SK-N-SH (cell line): ENCODE results near the gene TLR4. TPM values are rescaled to one million over a fixed set of nuclear protein-coding genes. Genes with fewer than 3 reads are reported as not detected.

Experiments
- CTCF ChIA-PET: fragments of 300-600, 350-600 bp; formaldehyde crosslinking; extraction: SDS; loops from one replicate; lab custom pipeline; 2021; lab: Yijun Ruan, JAX
- POLR2A ChIA-PET: fragments of 350-600 bp; sonication (Branson Sonifier 250); formaldehyde crosslinking; extraction: SDS; loops from one replicate; lab custom pipeline; 2020; ENCODE audit warnings: antibody characterized with exemption, inconsistent platforms; lab: Yijun Ruan, JAX
- DNase-seq: peaks from one replicate; pipeline ENCODE4 v3.0.0; 2012
- H2AFZ ChIP-seq: fragments of 200-600 bp; sonication (generic); 2 replicates; pipeline ENCODE4 v1.8.1; 2016; ENCODE audit warnings: antibody characterized with exemption, mild to moderate bottlenecking, low read depth
- H3F3A ChIP-seq: fragments of 200-600 bp; sonication (generic); replicated peaks from 2 replicates; pipeline ENCODE3; 2016; ENCODE audit warnings: antibody characterized with exemption, mild to moderate bottlenecking; ENCODE audit not compliant: insufficient read depth
- H3K27ac ChIP-seq, 2 experiments: fragments of 200-500 bp in 1 of 2; fragments of 200-600 bp in 1 of 2; sonication (Bioruptor generic) in 1 of 2; sonication (generic), shearing (Covaris generic) in 1 of 2; 2 replicates each; pipeline versions ENCODE4 v1.5.1 to v1.6.1; 2014 to 2016; ENCODE audit warnings: low read depth in 2 of 2, inconsistent platforms in 1 of 2, low read length in 1 of 2, mild to moderate bottlenecking in 1 of 2, mixed read lengths in 1 of 2
- H3K27me3 ChIP-seq: fragments of 200-600 bp; sonication (generic), shearing (Covaris generic); 2 replicates; pipeline ENCODE4 v1.6.1; 2016; ENCODE audit warnings: mixed run types; ENCODE audit not compliant: insufficient read depth
- H3K36me3 ChIP-seq, 2 experiments: fragments of 200-500 bp in 1 of 2; fragments of 200-600 bp in 1 of 2; sonication (Bioruptor generic) in 1 of 2; sonication (generic) in 1 of 2; replicated peaks in 1 of 2; 2 replicates each; pipeline versions ENCODE3 to v1.5.1; 2014 to 2016; ENCODE audit warnings: low read length in 1 of 2, mild to moderate bottlenecking in 1 of 2; ENCODE audit not compliant: insufficient read depth in 2 of 2, control insufficient read depth in 1 of 2
- H3K4me1 ChIP-seq, 2 experiments: fragments of 200-500 bp in 1 of 2; fragments of 200-600 bp in 1 of 2; sonication (Bioruptor generic) in 1 of 2; sonication (generic), shearing (Covaris generic) in 1 of 2; 2 replicates each; pipeline versions ENCODE4 v1.5.1 to v1.6.1; 2014 to 2016; ENCODE audit warnings: low read depth in 1 of 2, low read length in 1 of 2, mixed run types in 1 of 2; ENCODE audit not compliant: insufficient read depth in 2 of 2, control insufficient read depth in 1 of 2
- H3K4me2 ChIP-seq: fragments of 200-600 bp; sonication (generic), shearing (Covaris generic); 2 replicates; pipeline ENCODE4 v1.6.1; 2017; ENCODE audit warnings: mixed run types
- H3K4me3 ChIP-seq, 2 experiments: fragments of 200-500 bp in 1 of 2; fragments of 200-600 bp in 1 of 2; sonication (Bioruptor generic) in 1 of 2; sonication (generic), shearing (Covaris generic) in 1 of 2; 2 replicates each; pipeline versions ENCODE4 v1.5.1 to v1.8.1; 2014 to 2016; ENCODE audit warnings: low read depth in 2 of 2, inconsistent platforms in 1 of 2, low read length in 1 of 2, mild to moderate bottlenecking in 1 of 2, mixed read lengths in 1 of 2, moderate library complexity in 1 of 2
- H3K79me2 ChIP-seq: fragments of 200-600 bp; sonication (generic); 2 replicates; pipeline ENCODE4 v1.8.1; 2017; ENCODE audit warnings: mild to moderate bottlenecking; ENCODE audit not compliant: insufficient read depth
- H3K9ac ChIP-seq: fragments of 200-600 bp; sonication (generic); 2 replicates; pipeline ENCODE4 v1.6.1; 2017; ENCODE audit warnings: mixed run types
- H3K9me2 ChIP-seq: fragments of 200-600 bp; sonication (generic); 2 replicates; pipeline ENCODE4 v1.6.1; 2017; ENCODE audit warnings: mixed run types
- H3K9me3 ChIP-seq: fragments of 200-600 bp; sonication (generic); 2 replicates; pipeline ENCODE4 v1.6.1; 2017; ENCODE audit warnings: mixed run types, mild to moderate bottlenecking, moderate library complexity
- H4K20me1 ChIP-seq: fragments of 200-600 bp; sonication (generic); 2 replicates; pipeline ENCODE4 v1.6.1; 2017; ENCODE audit warnings: mild to moderate bottlenecking, mixed run types; ENCODE audit not compliant: insufficient read depth
- CTCF ChIP-seq: fragments of 200-600 bp; sonication (generic); IDR thresholded peaks from 2 replicates; pipeline ENCODE4 v1.6.1; 2017; ENCODE audit warnings: antibody characterized with exemption, mild to moderate bottlenecking, moderate library complexity
- ELF1 ChIP-seq: IDR thresholded peaks from 2 replicates; pipeline ENCODE4 v1.4.0; 2012
- FOXJ3 ChIP-seq: sonication (generic); formaldehyde crosslinking; IDR thresholded peaks from 2 replicates; pipeline ENCODE4 v1.5.1; 2020; ENCODE audit warnings: mild to moderate bottlenecking, missing genetic modification reagents
- FOXM1 ChIP-seq: IDR thresholded peaks from 2 replicates; pipeline ENCODE4 v1.4.0; 2012; ENCODE audit warnings: low read depth, mild to moderate bottlenecking
- GABPA ChIP-seq: IDR thresholded peaks from 2 replicates; pipeline ENCODE4 v1.4.0; 2012; ENCODE audit warnings: low read depth, mild to moderate bottlenecking
- IRF3 ChIP-seq: fragments of 150-350 bp; IDR thresholded peaks from 2 replicates; pipeline ENCODE4 v1.6.1; 2016; ENCODE audit warnings: mild to moderate bottlenecking, low read depth, low read length
- MEF2A ChIP-seq: IDR thresholded peaks from 2 replicates; pipeline ENCODE4 v1.4.0; 2012; ENCODE audit warnings: low read depth, borderline replicate concordance
- POLR2AphosphoS5 ChIP-seq: IDR thresholded peaks from 2 replicates; pipeline ENCODE4 v1.6.1; 2012; ENCODE audit warnings: low read depth, low read length
- RAD21 ChIP-seq: IDR thresholded peaks from 2 replicates; pipeline ENCODE4 v1.6.1; 2012; ENCODE audit warnings: mild to moderate bottlenecking, low read length
- RFX5 ChIP-seq: IDR thresholded peaks from 2 replicates; pipeline ENCODE4 v1.6.1; 2012; ENCODE audit warnings: mild to moderate bottlenecking, improper control_type of control experiment, low read length
- RXRA ChIP-seq: IDR thresholded peaks from 2 replicates; pipeline ENCODE4 v1.4.0; 2012; ENCODE audit warnings: low read depth, mild to moderate bottlenecking, borderline replicate concordance
- SIN3A ChIP-seq: IDR thresholded peaks from 2 replicates; pipeline ENCODE4 v1.6.1; 2012; ENCODE audit warnings: low read depth, mild to moderate bottlenecking, low read length, moderate library complexity, borderline replicate concordance
- TCF12 ChIP-seq: IDR thresholded peaks from 2 replicates; pipeline ENCODE4 v1.4.0; 2012
- TEAD4 ChIP-seq: IDR thresholded peaks from 2 replicates; pipeline ENCODE4 v1.4.0; 2012; ENCODE audit warnings: mild to moderate bottlenecking, borderline replicate concordance; ENCODE audit not compliant: insufficient read depth
- USF1 ChIP-seq: IDR thresholded peaks from 2 replicates; pipeline ENCODE4 v1.4.0; 2012; ENCODE audit warnings: low read depth, borderline replicate concordance
- ZBTB33 ChIP-seq: IDR thresholded peaks from 2 replicates; pipeline ENCODE4 v1.4.0; 2012; ENCODE audit warnings: low read depth, borderline replicate concordance
- WGBS: methylation state at CpG from one replicate; pipeline ENCODE4 v1.1.6; 2017; ENCODE audit warnings: low lambda C conversion rate; 5-methylcytosine and 5-hydroxymethylcytosine counted together
- polyA plus RNA-seq, 3 experiments: library from polyadenylated mRNA; depleted of rRNA; stranded (reverse); fragments of >200 nt; gene quantifications; 2 replicates each; pipeline ENCODE4 v1.2.3, GENCODE V29; 2012

The TLR4 gene
- polyA plus RNA-seq, 1 of the 3 experiments (the other 2 are of a cell fraction), result 0.85 TPM

GRCh38 chr9:117722108-117722761, 18.0 kb downstream of the TLR4 start:
- TF ChIP-seq ZBTB33, result no peak
- TF ChIP-seq SIN3A, result no peak
- no peak for TF ChIP-seq FOXJ3
- TF ChIP-seq IRF3, result no peak
- no peak for TF ChIP-seq RAD21
- TF ChIP-seq MEF2A, result no peak
- TF ChIP-seq FOXM1, result no peak
- TF ChIP-seq RFX5, result no peak
- no peak for TF ChIP-seq USF1
- Histone ChIP-seq H3K27ac (no peak overlapping the region), H3K4me3 (no peak overlapping the region), H3K79me2 (no peaks in the 10 kb centered on the region), H3K9ac (no peak overlapping the region), H3F3A (no peaks in the 10 kb centered on the region), H3K27me3 (no peaks in the 10 kb centered on the region), H3K4me1 (peaks cover 5 to 24% of the 10 kb centered on the region in 2 experiments; a peak in 3 of 4 replicates), H3K4me2 (no peak overlapping the region), H4K20me1 (no peaks in the 10 kb centered on the region), H3K36me3 (no peaks in the 10 kb centered on the region), H3K9me3 (no peaks in the 10 kb centered on the region), H3K9me2 (no peaks in the 10 kb centered on the region), H2AFZ (no peak overlapping the region)
- ChIA-PET POLR2A (no interaction called here), CTCF (no interaction called here)
- 68% methylated on average over 6 of the region's 6 CpGs for WGBS
- DNase-seq, result no peak

- no peak for DNase-seq
- H3K27me3 ChIP-seq, result no peaks in the 10 kb centered on the region
- no peak overlapping the region for H2AFZ ChIP-seq
- 39% methylated on average over 3 of the region's 3 CpGs for WGBS
- H3K79me2 ChIP-seq, result no peaks in the 10 kb centered on the region
- H3F3A ChIP-seq, result no peaks in the 10 kb centered on the region
- H3K4me3 ChIP-seq, result no peak overlapping the region
- H3K27ac ChIP-seq, result no peak overlapping the region
- no peaks in the 10 kb centered on the region for H4K20me1 ChIP-seq
- TF ChIP-seq RXRA, result no peak
- TF ChIP-seq POLR2AphosphoS5, result no peak
- TF ChIP-seq ELF1, result no peak
- TF ChIP-seq TCF12, result no peak
- no peak for TF ChIP-seq SIN3A
- no peak for TF ChIP-seq CTCF
- TF ChIP-seq TEAD4, result no peak
- no peak for TF ChIP-seq GABPA
- TF ChIP-seq FOXJ3, result no peak
- no peaks in the 10 kb centered on the region for H3K36me3 ChIP-seq
- H3K9ac ChIP-seq, result no peak overlapping the region
- POLR2A ChIA-PET, result no interaction called here
- no peaks in the 10 kb centered on the region for H3K9me2 ChIP-seq
- peaks cover 5 to 13% of the 10 kb centered on the region in 2 experiments; a peak in 3 of 4 replicates for H3K4me1 ChIP-seq
- no peaks in the 10 kb centered on the region for H3K9me3 ChIP-seq
- H3K4me2 ChIP-seq, result no peak overlapping the region
- CTCF ChIA-PET, result no interaction called here
These were observed 19.9 kb downstream of the TLR4 start for GRCh38 chr9:117723986-117724625.
